K562 treated with DMSO at 1 percent for 12 hours (cell line): ENCODE results near the gene HSPA8. TPM values are rescaled to one million over a fixed set of nuclear protein-coding genes. Genes with fewer than 3 reads are reported as not detected.

Source experiments
- total RNA-seq: library from RNA; unstranded; fragments of 300-600 nt; gene quantifications from 2 replicates; pipeline ENCODE4 v1.2.3, GENCODE V29; 2022; ENCODE audit not compliant: insufficient read depth

The HSPA8 gene
- total RNA-seq = 872 and 1,236 TPM in 2 replicates

GRCh38 chr11:123061403-123062157, at the start of gene HSPA8:
Gene HSPA8 (minus strand): TSS chr11:123062136. CDS start chr11:123061324, 812 bp downstream.

Other genes with a start within 250 kb of the HSPA8 start
- not detected in 2 replicates for gene CRTAM, start 223.6 kb downstream of the HSPA8 start, total RNA-seq
- gene JHY, start 179.4 kb downstream of the HSPA8 start, total RNA-seq = not detected in 2 replicates
- gene BSX, start 80.3 kb downstream of the HSPA8 start, total RNA-seq = not detected in 2 replicates
- gene CLMP, start 133.1 kb upstream of the HSPA8 start, total RNA-seq = not detected in 2 replicates